ENCODE measurements around the gene STK24. TPM values are rescaled to one million over a fixed set of nuclear protein-coding genes. Genes with fewer than 3 reads are reported as not detected.

The STK24 gene
- total RNA-seq, 6 donors from 2014 or later = 51.3 to 89.8 (median 78.6) TPM

GRCh38 chr13:98485561-98485960 is 91.3 kb downstream of the STK24 start:
- Histone ChIP-seq H3K36me3 (no peaks in the 10 kb centered on the region), H3K4me3 (no peak overlapping the region), H3K27ac (peak overlapping the region; percentile 82 to 90 (median 86)), H3K9me3 (no peaks in the 10 kb centered on the region), H3K4me1 (peaks cover 49 to 71% (median 53%) of the 10 kb centered on the region in 4 donors), H3K27me3 (no peaks in the 10 kb centered on the region)
- ATAC-seq (ENCODE audit: low FRiP score in 2 of 2) (no peak), DNase-seq (no peak)
- no peak for TF ChIP-seq POLR2A (IDR thresholded peaks at IDR 0.05)
- TF ChIP-seq, protein P1, sequence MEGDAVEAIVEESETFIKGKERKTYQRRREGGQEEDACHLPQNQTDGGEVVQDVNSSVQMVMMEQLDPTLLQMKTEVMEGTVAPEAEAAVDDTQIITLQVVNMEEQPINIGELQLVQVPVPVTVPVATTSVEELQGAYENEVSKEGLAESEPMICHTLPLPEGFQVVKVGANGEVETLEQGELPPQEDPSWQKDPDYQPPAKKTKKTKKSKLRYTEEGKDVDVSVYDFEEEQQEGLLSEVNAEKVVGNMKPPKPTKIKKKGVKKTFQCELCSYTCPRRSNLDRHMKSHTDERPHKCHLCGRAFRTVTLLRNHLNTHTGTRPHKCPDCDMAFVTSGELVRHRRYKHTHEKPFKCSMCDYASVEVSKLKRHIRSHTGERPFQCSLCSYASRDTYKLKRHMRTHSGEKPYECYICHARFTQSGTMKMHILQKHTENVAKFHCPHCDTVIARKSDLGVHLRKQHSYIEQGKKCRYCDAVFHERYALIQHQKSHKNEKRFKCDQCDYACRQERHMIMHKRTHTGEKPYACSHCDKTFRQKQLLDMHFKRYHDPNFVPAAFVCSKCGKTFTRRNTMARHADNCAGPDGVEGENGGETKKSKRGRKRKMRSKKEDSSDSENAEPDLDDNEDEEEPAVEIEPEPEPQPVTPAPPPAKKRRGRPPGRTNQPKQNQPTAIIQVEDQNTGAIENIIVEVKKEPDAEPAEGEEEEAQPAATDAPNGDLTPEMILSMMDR (IDR thresholded peaks at IDR 0.05) = no peak
- TF ChIP-seq EP300 (IDR thresholded peaks at IDR 0.05) = no peak
- TF ChIP-seq POLR2AphosphoS5 (IDR thresholded peaks at IDR 0.05) = no peak
- WGBS, 2 donors = 93 to 95% methylated on average over 10 to 11 of the region's 11 CpGs

- Histone ChIP-seq H3K27ac (peak overlapping the region; percentile 82 to 90 (median 86)), H3K4me1 (peaks cover 47 to 69% (median 53%) of the 10 kb centered on the region in 4 donors), H3K27me3 (no peaks in the 10 kb centered on the region), H3K9me3 (no peaks in the 10 kb centered on the region), H3K4me3 (peak overlapping the region in 1 of 4 donors; percentile 2), H3K36me3 (no peaks in the 10 kb centered on the region)
- 23 to 27% methylated on average over 21 of the region's 21 CpGs for WGBS, 2 donors
- ATAC-seq (ENCODE audit: low FRiP score in 2 of 2) (peak; percentile 88), DNase-seq (peak in 1 of 2 donors; percentile 97)
- TF ChIP-seq EP300 (IDR thresholded peaks at IDR 0.05) (peak in 3 of 4 donors; percentile 87 to 96 (median 91)), POLR2A (IDR thresholded peaks at IDR 0.05) (peak in 1 of 4 donors; percentile 52), POLR2AphosphoS5 (IDR thresholded peaks at IDR 0.05) (peak; percentile 83 to 90)
- TF ChIP-seq, protein P1 (IDR thresholded peaks at IDR 0.05) = peak in 1 of 6 experiments; percentile 7
Observed at GRCh38 chr13:98484289-98485219, 92.4 kb downstream of the STK24 start.

GRCh38 chr13:98483601-98484288 is 93.2 kb downstream of the STK24 start:
- WGBS, 2 donors = 66 to 79% methylated on average over 14 of the region's 14 CpGs
- DNase-seq (no peak), ATAC-seq (ENCODE audit: low FRiP score in 2 of 2) (no peak)
- no peaks in the 10 kb centered on the region for H3K27me3 ChIP-seq
- H3K4me1 ChIP-seq = peaks cover 47 to 66% (median 50%) of the 10 kb centered on the region in 4 donors
- TF ChIP-seq EP300 (IDR thresholded peaks at IDR 0.05) (no peak), POLR2AphosphoS5 (IDR thresholded peaks at IDR 0.05) (no peak), POLR2A (IDR thresholded peaks at IDR 0.05) (no peak)
- TF ChIP-seq, protein P1 (IDR thresholded peaks at IDR 0.05) = no peak
- peak overlapping the region; percentile 82 to 90 (median 86) for H3K27ac ChIP-seq
- H3K9me3 ChIP-seq = no peaks in the 10 kb centered on the region
- no peaks in the 10 kb centered on the region for H3K36me3 ChIP-seq
- no peak overlapping the region for H3K4me3 ChIP-seq

DNA sequence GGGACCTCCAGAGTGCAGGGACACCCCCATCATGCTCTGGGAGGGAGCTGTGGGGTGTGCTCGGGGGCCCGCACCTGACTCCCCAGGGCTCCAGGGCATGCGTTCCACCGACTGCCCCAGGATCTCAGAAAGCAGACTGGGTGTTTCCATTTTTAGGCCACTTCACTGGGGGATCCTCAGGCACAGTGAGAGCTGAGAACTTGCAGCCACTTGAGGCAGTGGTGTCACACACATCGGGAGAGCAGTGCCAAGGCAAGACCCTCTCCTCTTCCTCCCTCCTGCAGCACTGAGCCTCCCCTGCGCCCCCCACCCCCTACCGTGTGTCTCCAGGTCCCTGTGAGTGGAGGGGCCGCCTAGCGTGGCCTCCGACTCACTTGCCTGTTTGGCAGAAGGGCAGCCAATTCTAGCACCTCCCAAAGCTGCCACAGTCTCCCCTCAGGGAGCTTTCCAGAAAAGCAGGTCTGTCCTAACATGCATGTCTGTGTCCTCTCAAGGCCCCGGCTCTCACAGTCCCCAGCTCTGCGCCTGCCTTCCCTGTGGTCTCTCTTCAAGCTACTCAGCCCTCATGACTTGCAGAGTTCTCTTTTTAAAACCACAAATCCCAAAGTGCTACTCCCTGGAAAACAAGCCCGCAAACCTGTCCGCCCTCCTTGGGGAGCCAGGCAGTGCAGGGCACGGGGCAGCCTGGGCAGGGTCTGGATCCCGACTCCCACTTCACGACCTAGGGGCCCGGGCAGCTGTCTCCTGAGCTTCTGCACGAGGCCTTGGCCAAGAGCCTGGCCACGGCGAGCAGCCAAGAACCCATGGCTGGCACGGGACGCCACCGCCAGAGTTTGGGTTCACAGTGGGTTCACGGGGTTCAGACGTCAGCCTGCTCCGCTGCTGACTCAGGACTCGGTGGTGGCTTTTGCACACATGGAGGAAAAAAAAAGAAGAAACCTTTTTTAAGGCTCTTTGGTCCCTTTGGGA is 94.1 kb downstream of the STK24 start:
- 57 to 72% methylated on average over 24 to 28 of the region's 28 CpGs for WGBS, 2 donors

More for the DNA sequence above, 94.1 kb downstream of the STK24 start:
- Histone ChIP-seq H3K27ac (peak overlapping the region; percentile 82 to 90 (median 86)), H3K36me3 (no peaks in the 10 kb centered on the region), H3K27me3 (no peaks in the 10 kb centered on the region), H3K4me1 (peaks cover 47 to 71% (median 50%) of the 10 kb centered on the region in 4 donors), H3K9me3 (no peaks in the 10 kb centered on the region), H3K4me3 (no peak overlapping the region)
- TF ChIP-seq POLR2AphosphoS5 (IDR thresholded peaks at IDR 0.05) (peak in 1 of 2 donors; percentile 55), POLR2A (IDR thresholded peaks at IDR 0.05) (no peak)
- DNase-seq (peak; percentile 79 to 91), ATAC-seq (ENCODE audit: low FRiP score in 2 of 2) (peak; percentile 37 to 57)

All from upper lobe of left lung (tissue), 6 donors.